Measurements from ENCODE around the gene ATP2B2.
A peak's percentile ranks its signal among the peaks of the same experiment; 100 is the strongest.

The ATP2B2 gene

DNA sequence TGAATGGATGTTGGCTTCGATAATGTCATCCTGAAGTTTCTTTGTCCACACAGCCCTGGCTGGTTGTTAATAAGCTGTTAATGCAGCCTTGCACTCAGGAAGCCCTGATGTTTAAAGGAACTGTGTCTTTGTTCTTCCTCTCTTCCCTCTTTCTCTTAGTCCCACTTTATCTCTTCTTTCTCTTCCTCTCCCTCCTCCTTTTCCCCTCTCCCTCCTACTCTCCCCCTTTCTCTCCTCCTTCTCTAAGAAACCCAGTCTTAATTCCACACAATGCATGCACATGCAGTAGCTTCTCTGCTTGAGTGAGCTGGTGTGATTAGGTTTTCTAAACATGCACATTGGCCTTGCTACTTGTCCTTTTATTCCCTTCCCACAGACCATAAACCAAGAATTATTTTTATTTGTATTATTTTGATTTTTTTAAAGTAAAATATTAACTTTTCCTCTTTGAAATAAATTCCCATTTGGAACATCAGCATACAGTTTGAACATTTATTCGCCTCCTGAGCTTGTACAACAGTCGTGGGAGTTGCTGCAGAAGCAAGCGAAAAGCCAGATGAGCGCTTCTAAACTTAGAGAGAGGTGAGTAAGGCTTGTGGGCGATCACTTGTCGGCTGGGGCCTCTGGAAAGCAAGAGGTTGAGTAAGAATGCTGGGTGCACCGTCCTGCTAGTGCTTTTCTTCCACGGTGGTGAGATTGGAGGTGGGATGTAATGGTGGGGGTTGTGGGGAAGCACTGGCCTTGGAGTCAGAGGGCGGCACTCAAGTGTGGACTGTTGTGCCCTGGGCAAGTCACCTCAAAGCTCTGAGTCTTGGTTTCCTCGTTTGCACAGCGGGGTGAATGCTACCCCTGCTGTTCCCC, 219.9 kb downstream of the ATP2B2 start:
- peak; percentile 16 for DNase-seq (ENCODE audit: low read depth)
- TF ChIP-seq, protein P1, sequence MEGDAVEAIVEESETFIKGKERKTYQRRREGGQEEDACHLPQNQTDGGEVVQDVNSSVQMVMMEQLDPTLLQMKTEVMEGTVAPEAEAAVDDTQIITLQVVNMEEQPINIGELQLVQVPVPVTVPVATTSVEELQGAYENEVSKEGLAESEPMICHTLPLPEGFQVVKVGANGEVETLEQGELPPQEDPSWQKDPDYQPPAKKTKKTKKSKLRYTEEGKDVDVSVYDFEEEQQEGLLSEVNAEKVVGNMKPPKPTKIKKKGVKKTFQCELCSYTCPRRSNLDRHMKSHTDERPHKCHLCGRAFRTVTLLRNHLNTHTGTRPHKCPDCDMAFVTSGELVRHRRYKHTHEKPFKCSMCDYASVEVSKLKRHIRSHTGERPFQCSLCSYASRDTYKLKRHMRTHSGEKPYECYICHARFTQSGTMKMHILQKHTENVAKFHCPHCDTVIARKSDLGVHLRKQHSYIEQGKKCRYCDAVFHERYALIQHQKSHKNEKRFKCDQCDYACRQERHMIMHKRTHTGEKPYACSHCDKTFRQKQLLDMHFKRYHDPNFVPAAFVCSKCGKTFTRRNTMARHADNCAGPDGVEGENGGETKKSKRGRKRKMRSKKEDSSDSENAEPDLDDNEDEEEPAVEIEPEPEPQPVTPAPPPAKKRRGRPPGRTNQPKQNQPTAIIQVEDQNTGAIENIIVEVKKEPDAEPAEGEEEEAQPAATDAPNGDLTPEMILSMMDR (IDR thresholded peaks at IDR 0.05; ENCODE audit: insufficient read depth, low read depth, low read length, missing control alignments): no peak
- no peak overlapping the region for H3K4me3 ChIP-seq (ENCODE audit: low read length)

DNA sequence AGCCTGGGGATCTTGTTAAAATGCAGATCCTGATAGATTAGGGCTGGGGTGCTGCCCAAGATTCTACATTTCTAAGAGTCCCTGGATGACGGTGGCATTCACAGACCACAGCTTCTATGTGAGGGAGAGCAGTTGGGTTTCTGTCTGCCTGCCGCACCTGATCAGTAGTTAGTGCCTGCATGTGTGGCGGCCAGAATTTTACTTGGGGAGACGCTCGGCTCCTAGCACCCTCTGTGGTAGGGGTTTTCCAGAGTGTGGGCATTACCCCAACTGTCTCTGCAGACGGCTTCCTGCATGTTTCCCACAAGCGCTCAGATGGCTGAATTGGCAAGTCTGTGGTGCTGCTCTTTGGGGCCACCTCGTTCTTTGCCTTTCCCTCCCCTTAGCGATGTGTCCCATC, 220.9 kb downstream of the ATP2B2 start:
- H3K4me3 ChIP-seq (ENCODE audit: low read length): no peak overlapping the region
- no peak for DNase-seq (ENCODE audit: low read depth)
- TF ChIP-seq, protein P1 (IDR thresholded peaks at IDR 0.05; ENCODE audit: insufficient read depth, low read depth, low read length, missing control alignments): no peak

DNA sequence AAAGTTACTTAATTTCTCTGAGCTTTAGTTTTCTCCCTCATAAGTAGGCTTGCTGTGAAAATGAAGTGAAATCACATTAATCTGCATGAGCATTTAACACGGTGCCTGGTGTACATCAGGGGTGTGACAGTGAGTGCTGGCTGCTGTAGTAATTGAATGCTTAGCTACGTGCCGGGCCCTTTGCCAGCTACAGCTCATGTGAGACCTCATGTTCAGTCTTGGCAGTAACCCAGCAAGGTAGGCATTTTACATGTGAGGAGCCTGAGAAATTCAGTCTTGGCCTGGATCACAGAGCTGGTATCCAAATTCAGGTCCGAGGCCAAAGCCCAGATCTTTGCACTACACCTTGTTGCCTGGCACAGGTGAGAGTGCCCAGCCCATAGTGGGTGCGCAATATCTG, 221.7 kb downstream of the ATP2B2 start:
- TF ChIP-seq, protein P1 (IDR thresholded peaks at IDR 0.05; ENCODE audit: insufficient read depth, low read depth, low read length, missing control alignments): no peak
- DNase-seq (ENCODE audit: low read depth): peak; percentile 85
- no peak overlapping the region for H3K4me3 ChIP-seq (ENCODE audit: low read length)

DNA sequence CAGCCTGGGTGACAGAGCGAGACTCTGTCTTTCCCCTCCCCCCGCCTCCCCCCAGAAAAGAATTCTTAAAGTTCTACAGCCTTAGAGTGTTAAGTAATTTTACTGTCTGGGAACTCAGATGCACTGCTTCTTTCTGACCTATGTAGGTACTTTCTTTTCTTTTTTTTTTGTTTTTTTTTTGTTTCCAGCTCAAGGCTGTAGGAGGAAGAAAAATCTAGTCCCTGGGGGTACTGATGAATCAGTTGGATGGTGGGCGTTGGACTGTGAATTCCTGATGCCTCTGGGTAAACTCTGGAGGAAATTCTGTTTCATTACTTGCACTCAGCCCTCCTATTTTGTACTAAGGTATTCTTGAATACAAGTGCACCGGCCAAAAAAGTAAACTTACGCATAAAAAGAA, 223.4 kb downstream of the ATP2B2 start:
- H3K4me3 ChIP-seq (ENCODE audit: low read length): no peak overlapping the region
- TF ChIP-seq, protein P1 (IDR thresholded peaks at IDR 0.05; ENCODE audit: insufficient read depth, low read depth, low read length, missing control alignments): no peak
- no peak for DNase-seq (ENCODE audit: low read depth)

GRCh38 chr3:10280571-10280970, 224.8 kb downstream of the ATP2B2 start:
- DNase-seq (ENCODE audit: low read depth): no peak
- TF ChIP-seq, protein P1 (IDR thresholded peaks at IDR 0.05; ENCODE audit: insufficient read depth, low read depth, low read length, missing control alignments): no peak
- H3K4me3 ChIP-seq (ENCODE audit: low read length): no peak overlapping the region

- TF ChIP-seq, protein P1 (IDR thresholded peaks at IDR 0.05; ENCODE audit: insufficient read depth, low read depth, low read length, missing control alignments): peak; percentile 15
- no peak overlapping the region for H3K4me3 ChIP-seq (ENCODE audit: low read length)
- DNase-seq (ENCODE audit: low read depth): peak; percentile 27
Measured at GRCh38 chr3:10280177-10280529, 225.2 kb downstream of the ATP2B2 start.

Measured in epithelial cell of esophagus (primary cell).